ENCODE data around the gene C21orf91.

Gene C21orf91

GRCh38 chr21:17794518-17795145 lies 24.5 kb downstream of the C21orf91 start:
- no peak for DNase-seq (ENCODE audit: low read depth)
- H3K4me3 ChIP-seq (ENCODE audit: low read length) = no peak overlapping the region
- TF ChIP-seq CTCF (IDR thresholded peaks at IDR 0.05; ENCODE audit: insufficient read depth, low read depth, low read length, missing control alignments) = no peak

GRCh38 chr21:17793246-17794123 lies 25.7 kb downstream of the C21orf91 start:
- H3K4me3 ChIP-seq (ENCODE audit: low read length) = no peak overlapping the region
- no peak for DNase-seq (ENCODE audit: low read depth)
- TF ChIP-seq CTCF (IDR thresholded peaks at IDR 0.05; ENCODE audit: insufficient read depth, low read depth, low read length, missing control alignments) = no peak

DNA sequence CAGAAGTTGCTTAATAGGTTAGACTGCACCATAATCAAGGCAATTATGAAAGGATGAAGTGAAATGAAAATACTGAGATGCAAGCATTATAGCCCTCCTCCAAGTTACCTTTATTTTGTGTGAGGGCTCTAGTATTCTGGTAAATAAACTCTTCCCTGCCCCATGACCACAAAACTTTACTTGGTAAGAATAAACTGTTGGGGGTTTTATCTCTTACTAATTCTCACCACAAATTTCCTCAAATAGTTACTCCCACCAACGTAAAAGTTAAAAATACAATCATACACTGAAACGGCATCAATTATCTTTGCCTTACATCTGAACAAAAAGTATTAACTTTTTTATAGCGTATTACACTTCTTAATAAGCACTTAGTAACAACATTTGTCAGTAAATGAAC lies 29.5 kb downstream of the C21orf91 start:
- DNase-seq (ENCODE audit: low read depth) = no peak
- no peak for TF ChIP-seq CTCF (IDR thresholded peaks at IDR 0.05; ENCODE audit: insufficient read depth, low read depth, low read length, missing control alignments)
- no peak overlapping the region for H3K4me3 ChIP-seq (ENCODE audit: low read length)

GRCh38 chr21:17789069-17789468 lies 30.1 kb downstream of the C21orf91 start:
- no peak for TF ChIP-seq CTCF (IDR thresholded peaks at IDR 0.05; ENCODE audit: insufficient read depth, low read depth, low read length, missing control alignments)
- no peak for DNase-seq (ENCODE audit: low read depth)
- no peak overlapping the region for H3K4me3 ChIP-seq (ENCODE audit: low read length)

DNA sequence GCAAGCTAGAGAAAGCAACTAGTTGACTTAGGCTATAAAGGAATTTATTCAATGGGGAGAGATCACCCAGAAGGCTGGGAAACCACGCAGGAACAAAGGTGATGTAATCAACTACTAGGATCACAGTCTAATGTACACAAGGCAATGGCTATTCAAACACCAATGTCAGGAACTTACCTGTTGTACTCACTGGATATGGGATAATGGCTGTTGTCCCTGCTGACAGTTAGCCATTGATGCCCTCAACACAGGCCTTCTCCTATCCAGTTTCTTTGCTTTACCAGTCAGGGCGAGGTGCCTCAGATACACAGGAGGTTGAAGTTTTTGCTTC lies 32.3 kb downstream of the C21orf91 start:
- DNase-seq (ENCODE audit: low read depth) = no peak
- TF ChIP-seq CTCF (IDR thresholded peaks at IDR 0.05; ENCODE audit: insufficient read depth, low read depth, low read length, missing control alignments) = no peak
- H3K4me3 ChIP-seq (ENCODE audit: low read length) = no peak overlapping the region

DNA sequence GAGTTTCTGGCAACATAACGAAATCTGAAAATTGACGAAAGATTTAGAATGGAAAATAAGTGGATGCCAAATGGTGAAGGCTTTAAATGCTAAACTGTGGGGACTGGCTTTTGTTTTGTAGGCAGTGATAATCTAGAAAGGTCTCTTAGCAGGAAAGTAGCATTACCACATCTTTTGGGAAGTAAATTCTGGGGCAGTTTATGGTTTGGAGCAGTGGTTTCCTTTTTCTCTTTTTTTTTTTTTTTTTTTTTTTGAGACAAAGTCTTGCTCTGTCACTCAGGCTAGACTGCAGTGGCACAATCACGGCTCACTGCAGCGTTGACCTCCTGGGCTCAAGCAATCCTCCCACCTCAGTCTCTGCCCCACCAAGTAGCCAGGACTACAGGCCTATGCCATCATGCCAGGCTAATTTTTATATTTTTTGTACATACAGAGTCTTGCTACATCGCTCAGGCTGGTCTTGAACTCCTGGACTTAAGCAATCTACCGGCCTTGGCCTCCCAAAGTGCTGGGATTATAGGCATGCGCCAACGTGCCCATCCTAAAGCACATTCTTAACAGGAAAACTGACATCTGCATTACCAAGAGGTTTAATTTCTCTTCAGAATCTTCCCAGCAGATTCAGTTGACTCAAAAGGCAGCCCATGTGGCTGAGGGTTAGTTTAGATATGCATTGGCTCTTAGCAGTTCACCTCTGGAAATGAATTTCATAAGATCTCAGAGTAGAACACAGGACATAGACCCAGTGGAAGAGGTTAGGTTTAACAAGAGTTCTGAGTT lies 32.9 kb downstream of the C21orf91 start:
- no peak overlapping the region for H3K4me3 ChIP-seq (ENCODE audit: low read length)
- no peak for DNase-seq (ENCODE audit: low read depth)
- no peak for TF ChIP-seq CTCF (IDR thresholded peaks at IDR 0.05; ENCODE audit: insufficient read depth, low read depth, low read length, missing control alignments)
